GM18858 (cell line): ENCODE measurements around the gene CRY2.

Experiments used
- ATAC-seq: cut with Tn5 transposase; IDR thresholded peaks from one replicate; pipeline ENCODE4 v1.9.1; 2021; ENCODE audit not compliant: unreplicated experiment

The CRY2 gene

DNA sequence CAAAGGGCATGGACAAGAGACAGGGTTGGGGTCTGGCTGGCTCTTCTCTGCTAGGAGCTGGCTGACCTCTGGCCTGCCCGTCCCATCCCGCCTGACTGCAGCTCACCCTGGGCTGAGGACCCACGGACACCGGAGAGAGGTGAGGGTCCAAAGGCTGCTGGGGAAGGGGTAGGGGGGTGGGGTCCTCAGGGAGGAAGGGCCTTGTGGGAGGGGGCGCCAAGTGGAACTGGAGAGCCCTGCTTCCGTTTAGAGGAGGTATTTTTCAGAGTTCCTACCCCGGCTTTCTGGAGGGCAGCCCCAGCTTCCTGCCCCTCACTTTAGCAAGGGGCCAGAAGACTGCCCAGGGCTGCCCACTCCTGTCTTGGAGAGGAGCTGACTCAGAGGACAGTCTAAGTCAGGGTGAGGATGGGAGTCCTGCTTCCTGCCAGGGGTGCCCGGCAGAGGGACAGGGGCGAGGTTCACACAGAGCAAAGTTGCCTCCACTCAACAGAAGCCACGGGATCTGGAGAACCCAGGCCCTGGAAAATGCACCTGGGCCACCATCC lies 82.3 kb downstream of the CRY2 start:
- ATAC-seq = peak; percentile 12

DNA sequence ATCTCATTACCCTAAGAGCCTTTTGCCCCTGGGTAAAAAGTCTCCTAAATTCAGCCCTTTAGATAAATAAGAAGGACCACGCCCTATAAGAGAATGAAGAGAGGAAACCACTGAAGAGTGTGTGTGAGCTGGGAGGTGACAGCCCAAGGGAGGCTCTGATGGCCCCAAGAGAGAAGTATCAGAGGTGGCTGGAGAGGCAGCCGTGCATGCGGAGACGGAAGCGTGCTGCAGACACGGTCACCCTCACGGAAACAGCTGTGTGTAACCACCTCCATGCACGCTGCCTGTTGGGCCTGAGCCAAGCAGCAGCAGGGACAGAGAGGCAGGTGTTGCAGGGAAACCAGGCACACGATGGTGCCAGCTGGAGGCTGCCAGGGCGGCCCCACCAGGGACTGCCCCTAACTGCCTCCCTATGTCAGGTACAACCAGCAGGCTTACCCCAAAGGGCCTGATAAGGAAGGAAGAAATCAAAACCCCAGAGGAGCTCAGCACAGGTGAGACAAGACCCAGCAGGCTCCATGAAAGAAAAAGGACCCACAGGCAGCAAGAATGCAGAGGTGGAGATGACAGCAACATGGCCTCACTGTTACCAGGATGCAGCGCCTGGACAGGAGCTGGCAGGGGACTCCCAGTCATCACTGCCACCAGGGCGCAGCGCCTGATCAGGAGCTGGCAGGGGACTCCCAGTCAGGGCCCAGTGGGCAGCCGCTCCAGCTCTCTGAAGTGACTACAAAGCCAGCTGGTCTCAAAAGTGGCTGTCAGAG lies 82.9 kb downstream of the CRY2 start:
- ATAC-seq = peak; percentile 90

DNA sequence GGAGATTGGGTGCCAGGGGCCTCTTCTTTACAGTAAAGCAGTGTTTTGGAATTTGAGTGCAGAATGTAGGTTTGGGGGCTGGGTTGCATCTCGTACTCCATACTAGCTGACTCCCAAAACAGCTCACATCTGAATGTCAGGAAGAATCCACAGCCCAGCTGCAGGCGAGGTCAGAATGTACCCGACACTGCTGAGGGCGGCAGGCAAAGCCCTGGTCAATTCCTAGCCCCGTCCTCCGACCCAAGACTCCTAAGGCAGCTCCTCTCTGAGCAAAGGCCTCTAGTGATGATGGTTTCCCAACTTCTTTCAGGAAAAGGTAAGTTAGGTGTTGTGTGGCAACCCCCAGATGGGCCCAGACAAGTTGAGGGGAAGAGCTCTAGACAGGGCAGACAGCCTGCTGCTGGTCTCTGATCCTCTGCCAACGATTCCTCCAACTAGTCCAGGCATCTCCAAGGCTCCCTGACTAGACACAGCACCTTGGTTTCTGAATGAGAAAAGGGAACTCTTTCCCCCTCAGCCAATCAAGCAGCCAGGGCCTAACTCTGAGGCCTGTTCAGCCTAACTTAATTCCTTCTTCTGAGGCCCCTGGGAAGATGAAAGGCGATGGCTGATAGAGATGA lies 83.8 kb downstream of the CRY2 start:
- no peak for ATAC-seq

DNA sequence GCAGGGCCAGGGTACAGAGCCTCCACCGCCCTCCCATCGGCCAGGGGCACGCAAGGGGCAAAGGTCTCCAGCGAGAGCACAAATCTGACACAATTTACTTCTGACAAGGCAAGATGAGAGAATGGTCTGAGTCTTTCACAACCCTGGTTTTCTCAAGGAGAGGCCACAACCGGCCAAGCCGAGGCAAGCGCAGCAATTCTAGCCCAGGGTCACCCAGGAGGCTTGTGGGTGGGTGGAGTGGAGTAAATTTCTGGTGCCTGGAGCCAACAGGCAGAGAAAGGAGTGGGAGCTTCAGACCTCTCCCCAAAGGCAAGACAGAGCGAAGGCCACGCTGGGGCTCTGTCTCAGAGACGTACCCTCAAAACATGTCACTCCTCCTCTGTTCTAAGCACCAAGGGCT lies 84.5 kb downstream of the CRY2 start:
- no peak for ATAC-seq

DNA sequence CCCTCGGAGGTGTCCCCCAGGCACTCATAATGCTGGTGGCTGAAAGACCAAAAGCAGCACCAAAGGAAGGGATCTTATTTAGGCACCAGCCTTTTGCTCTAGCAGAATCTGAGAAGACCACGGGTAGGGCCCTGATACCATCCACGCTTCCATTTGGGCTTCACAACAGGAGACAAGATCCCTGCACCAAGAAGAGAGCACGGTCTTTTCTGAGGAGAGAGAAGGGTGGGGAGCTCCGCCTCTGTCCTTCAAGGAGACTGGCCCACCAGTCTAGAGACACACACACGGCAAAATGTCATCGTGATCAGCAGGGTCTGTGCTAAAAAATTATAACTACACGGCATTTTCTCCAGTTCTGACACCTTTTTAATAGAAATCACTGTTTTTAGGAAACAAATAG lies 84.9 kb downstream of the CRY2 start:
- ATAC-seq = no peak
